HepG2 (cell line): ENCODE measurements around the gene BCAP29. TPM values are rescaled to one million over a fixed set of nuclear protein-coding genes. Genes with fewer than 3 reads are reported as not detected.

Source experiments
- CENPT ChIP-seq: sonication (generic); formaldehyde crosslinking; IDR thresholded peaks from 2 replicates; pipeline ENCODE4 v1.8.0; 2022; ENCODE audit warnings: low read depth, mild to moderate bottlenecking, moderate library complexity, missing genetic modification reagents
- CHD2 ChIP-seq: IDR thresholded peaks from 2 replicates; pipeline ENCODE4 v1.6.1; 2011; ENCODE audit warnings: low read depth, low read length, improper control_type of control experiment
- GATAD1 ChIP-seq: IDR thresholded peaks from 2 replicates; pipeline ENCODE4 v1.6.1; 2016; ENCODE audit warnings: missing genetic modification reagents, missing compliant biosample characterization
- KDM3A ChIP-seq: IDR thresholded peaks from 2 replicates; pipeline ENCODE4 v1.6.1; 2018; ENCODE audit warnings: low read depth, missing compliant biosample characterization
- KDM4B ChIP-seq: sonication (generic); formaldehyde crosslinking; IDR thresholded peaks from 2 replicates; pipeline ENCODE4 v1.4.0; 2020; ENCODE audit warnings: missing genetic modification reagents
- MATR3 ChIP-seq: sonication (generic); formaldehyde crosslinking; IDR thresholded peaks from 2 replicates; pipeline ENCODE4 v1.4.0; 2020; ENCODE audit warnings: missing genetic modification reagents
- NFIC ChIP-seq: IDR thresholded peaks from 2 replicates; pipeline ENCODE4 v1.6.1; 2012; ENCODE audit warnings: mild to moderate bottlenecking, low read length, inconsistent platforms
- NR1H2 ChIP-seq: sonication (generic); formaldehyde crosslinking; IDR thresholded peaks from 2 replicates; pipeline ENCODE4 v1.8.1; 2022; ENCODE audit warnings: low read depth, missing genetic modification reagents, borderline replicate concordance
- RFX1 ChIP-seq: fragments of 450-650 bp; IDR thresholded peaks from 2 replicates; pipeline ENCODE4 v1.6.1; 2017
- SMC3 ChIP-seq: IDR thresholded peaks from 2 replicates; pipeline ENCODE4 v1.6.1; 2011; ENCODE audit warnings: low read length, improper control_type of control experiment
- TBX2 ChIP-seq: sonication (generic); formaldehyde crosslinking; IDR thresholded peaks from 2 replicates; pipeline ENCODE4 v1.5.0; 2020; ENCODE audit warnings: missing genetic modification reagents, mild to moderate bottlenecking, borderline replicate concordance
- ZIK1 ChIP-seq: sonication (generic); formaldehyde crosslinking; IDR thresholded peaks from 2 replicates; pipeline ENCODE4 v1.5.0; 2020; ENCODE audit warnings: mild to moderate bottlenecking, low read depth, missing genetic modification reagents, borderline replicate concordance
- ZNF136 ChIP-seq: sonication (generic); formaldehyde crosslinking; IDR thresholded peaks from 2 replicates; pipeline ENCODE4 v1.8.1; 2022; ENCODE audit warnings: low read depth, mild to moderate bottlenecking, moderate library complexity, missing genetic modification reagents
- ZNF329 ChIP-seq: sonication (generic); formaldehyde crosslinking; IDR thresholded peaks from 2 replicates; pipeline ENCODE4 v1.9.0; 2021; ENCODE audit warnings: low read depth, mild to moderate bottlenecking, missing genetic modification reagents
- ZNF615 ChIP-seq: sonication (generic); formaldehyde crosslinking; IDR thresholded peaks from 2 replicates; pipeline ENCODE4 v1.5.0; 2020; ENCODE audit warnings: mild to moderate bottlenecking, missing genetic modification reagents, borderline replicate concordance
- ZNF775 ChIP-seq: sonication (generic); formaldehyde crosslinking; IDR thresholded peaks from 2 replicates; pipeline ENCODE4 v1.4.0; 2020; ENCODE audit warnings: missing genetic modification reagents, mild to moderate bottlenecking, moderate library complexity, borderline replicate concordance
- ZNF781 ChIP-seq: sonication (generic); formaldehyde crosslinking; IDR thresholded peaks from 2 replicates; pipeline ENCODE4 v1.5.1; 2020; ENCODE audit warnings: borderline replicate concordance, mild to moderate bottlenecking, missing genetic modification reagents; ENCODE audit errors: not compliant biosample characterization
- polyA plus RNA-seq, 8 experiments: library from polyadenylated mRNA; depleted of rRNA in 3 of 8; stranded (reverse) in 7 of 8; unstranded in 1 of 8; fragments of >200 nt; fragmentation: Illumina TruSeq in 4 of 8; extraction: Trizol in 4 of 8; gene quantifications; 2 replicates each; pipeline versions ENCODE4 v1.2.1 to v1.2.3, GENCODE V29; 2011 to 2016; ENCODE audit warnings: low read depth in 4 of 8, missing spikeins in 1 of 8, mixed read lengths in 1 of 8; ENCODE audit not compliant: insufficient read depth in 1 of 8
- total RNA-seq, 5 experiments: library from RNA; depleted of rRNA; stranded (reverse); fragments of >200 nt; fragmentation: Illumina TruSeq; extraction: Trizol; gene quantifications; 2 replicates each; pipeline ENCODE4 v1.2.3, GENCODE V29; 2016; ENCODE audit warnings: low read depth in 1 of 5
- TF ChIP-seq, protein P1 (sequence below): sonication (generic); formaldehyde crosslinking; IDR thresholded peaks from 2 replicates; pipeline ENCODE4 v1.4.0; 2020; ENCODE audit warnings: mild to moderate bottlenecking, missing genetic modification reagents
- TF ChIP-seq, protein P2 (sequence below): sonication (generic); formaldehyde crosslinking; IDR thresholded peaks from 2 replicates; pipeline ENCODE4 v1.4.0; 2020; ENCODE audit warnings: low read depth, mild to moderate bottlenecking, missing genetic modification reagents
- TF ChIP-seq, protein P3 (sequence below): sonication (generic); formaldehyde crosslinking; IDR thresholded peaks from 2 replicates; pipeline ENCODE4 v1.4.0; 2020; ENCODE audit warnings: missing genetic modification reagents
- TF ChIP-seq, protein P4 (sequence below): sonication (generic); formaldehyde crosslinking; IDR thresholded peaks from 2 replicates; pipeline ENCODE4 v1.4.0; 2020; ENCODE audit warnings: mild to moderate bottlenecking, missing genetic modification reagents
- TF ChIP-seq, protein P5 (sequence below): sonication (generic); formaldehyde crosslinking; IDR thresholded peaks from 2 replicates; pipeline ENCODE4 v1.4.0; 2020; ENCODE audit warnings: missing genetic modification reagents

The BCAP29 gene
- total and polyA plus RNA-seq, 2 of the 13 experiments (the other 11 are each of a cell fraction or from before 2014, with no cell fraction given), result 15.3 to 35.6 TPM

DNA sequence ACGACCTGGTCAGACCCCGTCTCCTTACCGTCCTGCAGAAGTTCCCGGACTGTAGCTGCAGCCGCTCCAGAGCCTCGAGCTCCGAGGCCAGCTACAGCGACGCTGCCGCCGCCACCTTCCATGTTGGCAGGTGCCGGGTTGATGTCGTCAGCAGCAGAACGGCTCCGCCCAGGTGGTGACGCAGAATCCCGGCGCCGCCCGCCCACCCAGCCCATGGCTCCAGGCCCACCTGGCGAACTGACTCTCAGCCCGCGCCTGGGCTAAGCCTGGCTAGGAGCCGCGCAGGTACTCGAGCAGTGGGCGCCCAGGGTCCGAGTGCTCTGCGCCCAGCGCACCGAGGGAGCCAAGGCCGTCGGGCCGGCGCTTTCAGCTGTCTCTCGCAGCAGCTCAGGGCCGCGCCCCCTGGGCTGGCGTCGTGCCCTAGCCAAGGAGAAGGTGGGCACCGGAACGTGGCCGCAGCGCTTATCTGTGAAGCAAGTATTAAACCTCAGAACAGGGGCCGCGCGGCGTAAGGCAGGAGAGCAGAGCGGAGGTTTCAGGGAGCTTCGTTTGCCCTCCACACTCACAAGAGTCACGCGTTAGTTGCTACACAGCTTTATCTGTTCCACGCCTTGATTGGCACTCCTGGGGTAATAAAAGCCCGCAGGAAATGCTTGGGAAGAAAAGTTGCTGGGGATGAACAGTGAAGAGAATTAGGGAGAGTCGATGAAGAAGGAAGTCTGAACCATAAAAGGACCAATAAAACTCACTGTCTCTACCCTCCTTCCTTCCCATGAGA is 16.1 kb upstream of the BCAP29 start, which contains the start of the genes COG5 and DUS4L (continued):
- TF ChIP-seq, protein P1, sequence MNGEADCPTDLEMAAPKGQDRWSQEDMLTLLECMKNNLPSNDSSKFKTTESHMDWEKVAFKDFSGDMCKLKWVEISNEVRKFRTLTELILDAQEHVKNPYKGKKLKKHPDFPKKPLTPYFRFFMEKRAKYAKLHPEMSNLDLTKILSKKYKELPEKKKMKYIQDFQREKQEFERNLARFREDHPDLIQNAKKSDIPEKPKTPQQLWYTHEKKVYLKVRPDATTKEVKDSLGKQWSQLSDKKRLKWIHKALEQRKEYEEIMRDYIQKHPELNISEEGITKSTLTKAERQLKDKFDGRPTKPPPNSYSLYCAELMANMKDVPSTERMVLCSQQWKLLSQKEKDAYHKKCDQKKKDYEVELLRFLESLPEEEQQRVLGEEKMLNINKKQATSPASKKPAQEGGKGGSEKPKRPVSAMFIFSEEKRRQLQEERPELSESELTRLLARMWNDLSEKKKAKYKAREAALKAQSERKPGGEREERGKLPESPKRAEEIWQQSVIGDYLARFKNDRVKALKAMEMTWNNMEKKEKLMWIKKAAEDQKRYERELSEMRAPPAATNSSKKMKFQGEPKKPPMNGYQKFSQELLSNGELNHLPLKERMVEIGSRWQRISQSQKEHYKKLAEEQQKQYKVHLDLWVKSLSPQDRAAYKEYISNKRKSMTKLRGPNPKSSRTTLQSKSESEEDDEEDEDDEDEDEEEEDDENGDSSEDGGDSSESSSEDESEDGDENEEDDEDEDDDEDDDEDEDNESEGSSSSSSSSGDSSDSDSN, result peak; percentile 76
- TF ChIP-seq ZNF781 (peak; percentile 94), RFX1 (no peak), CENPT (no peak), MATR3 (CRISPR knock-in tag) (no peak), GATAD1 (CRISPR knock-in tag) (peak; percentile 98), ZIK1 (CRISPR knock-in tag) (no peak), NFIC (no peak), KDM3A (CRISPR knock-in tag) (peak; percentile 64; the same call in 1 of the 2 replicates), ZNF329 (CRISPR knock-in tag) (no peak), ZNF136 (CRISPR knock-in tag) (no peak), TBX2 (CRISPR knock-in tag) (peak; percentile 78), CHD2 (no peak), SMC3 (no peak), ZNF775 (CRISPR knock-in tag) (no peak), KDM4B (0 out of 2 replicates have a peak, but pooled peaks have one; percentile 52), NR1H2 (CRISPR knock-in tag) (no peak), ZNF615 (CRISPR knock-in tag) (peak; percentile 92; the same call in 1 of the 2 replicates)
- TF ChIP-seq, protein P2, sequence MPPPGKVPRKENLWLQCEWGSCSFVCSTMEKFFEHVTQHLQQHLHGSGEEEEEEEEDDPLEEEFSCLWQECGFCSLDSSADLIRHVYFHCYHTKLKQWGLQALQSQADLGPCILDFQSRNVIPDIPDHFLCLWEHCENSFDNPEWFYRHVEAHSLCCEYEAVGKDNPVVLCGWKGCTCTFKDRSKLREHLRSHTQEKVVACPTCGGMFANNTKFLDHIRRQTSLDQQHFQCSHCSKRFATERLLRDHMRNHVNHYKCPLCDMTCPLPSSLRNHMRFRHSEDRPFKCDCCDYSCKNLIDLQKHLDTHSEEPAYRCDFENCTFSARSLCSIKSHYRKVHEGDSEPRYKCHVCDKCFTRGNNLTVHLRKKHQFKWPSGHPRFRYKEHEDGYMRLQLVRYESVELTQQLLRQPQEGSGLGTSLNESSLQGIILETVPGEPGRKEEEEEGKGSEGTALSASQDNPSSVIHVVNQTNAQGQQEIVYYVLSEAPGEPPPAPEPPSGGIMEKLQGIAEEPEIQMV (CRISPR knock-in tag), result no peak
- TF ChIP-seq, protein P3, sequence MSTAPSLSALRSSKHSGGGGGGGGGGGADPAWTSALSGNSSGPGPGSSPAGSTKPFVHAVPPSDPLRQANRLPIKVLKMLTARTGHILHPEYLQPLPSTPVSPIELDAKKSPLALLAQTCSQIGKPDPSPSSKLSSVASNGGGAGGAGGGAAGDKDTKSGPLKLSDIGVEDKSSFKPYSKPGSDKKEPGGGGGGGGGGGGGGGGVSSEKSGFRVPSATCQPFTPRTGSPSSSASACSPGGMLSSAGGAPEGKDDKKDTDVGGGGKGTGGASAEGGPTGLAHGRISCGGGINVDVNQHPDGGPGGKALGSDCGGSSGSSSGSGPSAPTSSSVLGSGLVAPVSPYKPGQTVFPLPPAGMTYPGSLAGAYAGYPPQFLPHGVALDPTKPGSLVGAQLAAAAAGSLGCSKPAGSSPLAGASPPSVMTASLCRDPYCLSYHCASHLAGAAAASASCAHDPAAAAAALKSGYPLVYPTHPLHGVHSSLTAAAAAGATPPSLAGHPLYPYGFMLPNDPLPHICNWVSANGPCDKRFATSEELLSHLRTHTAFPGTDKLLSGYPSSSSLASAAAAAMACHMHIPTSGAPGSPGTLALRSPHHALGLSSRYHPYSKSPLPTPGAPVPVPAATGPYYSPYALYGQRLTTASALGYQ, result peak; percentile 74; the same call in 1 of the 2 replicates
- TF ChIP-seq, protein P4, sequence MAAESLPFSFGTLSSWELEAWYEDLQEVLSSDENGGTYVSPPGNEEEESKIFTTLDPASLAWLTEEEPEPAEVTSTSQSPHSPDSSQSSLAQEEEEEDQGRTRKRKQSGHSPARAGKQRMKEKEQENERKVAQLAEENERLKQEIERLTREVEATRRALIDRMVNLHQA, result no peak
- TF ChIP-seq, protein P5, sequence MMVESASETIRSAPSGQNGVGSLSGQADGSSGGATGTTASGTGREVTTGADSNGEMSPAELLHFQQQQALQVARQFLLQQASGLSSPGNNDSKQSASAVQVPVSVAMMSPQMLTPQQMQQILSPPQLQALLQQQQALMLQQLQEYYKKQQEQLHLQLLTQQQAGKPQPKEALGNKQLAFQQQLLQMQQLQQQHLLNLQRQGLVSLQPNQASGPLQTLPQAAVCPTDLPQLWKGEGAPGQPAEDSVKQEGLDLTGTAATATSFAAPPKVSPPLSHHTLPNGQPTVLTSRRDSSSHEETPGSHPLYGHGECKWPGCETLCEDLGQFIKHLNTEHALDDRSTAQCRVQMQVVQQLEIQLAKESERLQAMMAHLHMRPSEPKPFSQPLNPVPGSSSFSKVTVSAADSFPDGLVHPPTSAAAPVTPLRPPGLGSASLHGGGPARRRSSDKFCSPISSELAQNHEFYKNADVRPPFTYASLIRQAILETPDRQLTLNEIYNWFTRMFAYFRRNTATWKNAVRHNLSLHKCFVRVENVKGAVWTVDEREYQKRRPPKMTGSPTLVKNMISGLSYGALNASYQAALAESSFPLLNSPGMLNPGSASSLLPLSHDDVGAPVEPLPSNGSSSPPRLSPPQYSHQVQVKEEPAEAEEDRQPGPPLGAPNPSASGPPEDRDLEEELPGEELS, result peak; percentile 61
